Measurements from ENCODE around the gene OR52E8. TPM values are rescaled to one million over a fixed set of nuclear protein-coding genes. Genes with fewer than 3 reads are reported as not detected.

Gene OR52E8
- total and polyA plus RNA-seq, 10 of the 15 experiments (the other 5 are each of a cell fraction or from before 2014, with no cell fraction given), result not detected

DNA sequence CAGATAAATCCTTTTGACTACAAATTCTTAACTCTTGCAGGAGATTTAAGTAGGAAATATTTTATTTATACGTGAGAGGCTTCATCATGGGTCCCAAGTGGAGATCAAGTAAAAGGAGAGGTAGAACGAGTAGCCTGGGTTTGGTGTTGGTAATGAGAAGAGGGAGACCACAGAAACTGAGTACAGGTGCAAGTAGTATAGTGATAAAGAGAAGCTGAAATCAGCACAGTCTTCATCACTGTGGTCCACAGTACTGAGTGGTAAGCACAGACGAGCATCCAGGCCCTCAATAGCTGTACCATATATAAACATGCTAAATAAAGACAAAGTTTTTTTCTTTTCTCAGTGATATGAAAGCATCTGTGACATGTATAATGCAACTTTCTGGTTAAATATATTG, 29.7 kb upstream of the OR52E8 start (continued):
- TF ChIP-seq, protein P1, sequence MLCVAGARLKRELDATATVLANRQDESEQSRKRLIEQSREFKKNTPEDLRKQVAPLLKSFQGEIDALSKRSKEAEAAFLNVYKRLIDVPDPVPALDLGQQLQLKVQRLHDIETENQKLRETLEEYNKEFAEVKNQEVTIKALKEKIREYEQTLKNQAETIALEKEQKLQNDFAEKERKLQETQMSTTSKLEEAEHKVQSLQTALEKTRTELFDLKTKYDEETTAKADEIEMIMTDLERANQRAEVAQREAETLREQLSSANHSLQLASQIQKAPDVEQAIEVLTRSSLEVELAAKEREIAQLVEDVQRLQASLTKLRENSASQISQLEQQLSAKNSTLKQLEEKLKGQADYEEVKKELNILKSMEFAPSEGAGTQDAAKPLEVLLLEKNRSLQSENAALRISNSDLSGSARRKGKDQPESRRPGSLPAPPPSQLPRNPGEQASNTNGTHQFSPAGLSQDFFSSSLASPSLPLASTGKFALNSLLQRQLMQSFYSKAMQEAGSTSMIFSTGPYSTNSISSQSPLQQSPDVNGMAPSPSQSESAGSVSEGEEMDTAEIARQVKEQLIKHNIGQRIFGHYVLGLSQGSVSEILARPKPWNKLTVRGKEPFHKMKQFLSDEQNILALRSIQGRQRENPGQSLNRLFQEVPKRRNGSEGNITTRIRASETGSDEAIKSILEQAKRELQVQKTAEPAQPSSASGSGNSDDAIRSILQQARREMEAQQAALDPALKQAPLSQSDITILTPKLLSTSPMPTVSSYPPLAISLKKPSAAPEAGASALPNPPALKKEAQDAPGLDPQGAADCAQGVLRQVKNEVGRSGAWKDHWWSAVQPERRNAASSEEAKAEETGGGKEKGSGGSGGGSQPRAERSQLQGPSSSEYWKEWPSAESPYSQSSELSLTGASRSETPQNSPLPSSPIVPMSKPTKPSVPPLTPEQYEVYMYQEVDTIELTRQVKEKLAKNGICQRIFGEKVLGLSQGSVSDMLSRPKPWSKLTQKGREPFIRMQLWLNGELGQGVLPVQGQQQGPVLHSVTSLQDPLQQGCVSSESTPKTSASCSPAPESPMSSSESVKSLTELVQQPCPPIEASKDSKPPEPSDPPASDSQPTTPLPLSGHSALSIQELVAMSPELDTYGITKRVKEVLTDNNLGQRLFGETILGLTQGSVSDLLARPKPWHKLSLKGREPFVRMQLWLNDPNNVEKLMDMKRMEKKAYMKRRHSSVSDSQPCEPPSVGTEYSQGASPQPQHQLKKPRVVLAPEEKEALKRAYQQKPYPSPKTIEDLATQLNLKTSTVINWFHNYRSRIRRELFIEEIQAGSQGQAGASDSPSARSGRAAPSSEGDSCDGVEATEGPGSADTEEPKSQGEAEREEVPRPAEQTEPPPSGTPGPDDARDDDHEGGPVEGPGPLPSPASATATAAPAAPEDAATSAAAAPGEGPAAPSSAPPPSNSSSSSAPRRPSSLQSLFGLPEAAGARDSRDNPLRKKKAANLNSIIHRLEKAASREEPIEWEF (IDR thresholded peaks at IDR 0.05; ENCODE audit: insufficient replicate concordance, low read depth, low read length), result no peak
- TF ChIP-seq, protein P2, sequence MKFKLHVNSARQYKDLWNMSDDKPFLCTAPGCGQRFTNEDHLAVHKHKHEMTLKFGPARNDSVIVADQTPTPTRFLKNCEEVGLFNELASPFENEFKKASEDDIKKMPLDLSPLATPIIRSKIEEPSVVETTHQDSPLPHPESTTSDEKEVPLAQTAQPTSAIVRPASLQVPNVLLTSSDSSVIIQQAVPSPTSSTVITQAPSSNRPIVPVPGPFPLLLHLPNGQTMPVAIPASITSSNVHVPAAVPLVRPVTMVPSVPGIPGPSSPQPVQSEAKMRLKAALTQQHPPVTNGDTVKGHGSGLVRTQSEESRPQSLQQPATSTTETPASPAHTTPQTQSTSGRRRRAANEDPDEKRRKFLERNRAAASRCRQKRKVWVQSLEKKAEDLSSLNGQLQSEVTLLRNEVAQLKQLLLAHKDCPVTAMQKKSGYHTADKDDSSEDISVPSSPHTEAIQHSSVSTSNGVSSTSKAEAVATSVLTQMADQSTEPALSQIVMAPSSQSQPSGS (IDR thresholded peaks at IDR 0.05; ENCODE audit: low read length), result no peak
- no peak for TF ChIP-seq FOXM1 (IDR thresholded peaks at IDR 0.05; ENCODE audit: low read depth, low read length)
- no peak for TF ChIP-seq RAD21 (IDR thresholded peaks at IDR 0.05; ENCODE audit: insufficient read depth, low read depth, low read length)
- no peak for TF ChIP-seq BACH1 (IDR thresholded peaks at IDR 0.05; ENCODE audit: borderline replicate concordance)
- TF ChIP-seq, protein P3, sequence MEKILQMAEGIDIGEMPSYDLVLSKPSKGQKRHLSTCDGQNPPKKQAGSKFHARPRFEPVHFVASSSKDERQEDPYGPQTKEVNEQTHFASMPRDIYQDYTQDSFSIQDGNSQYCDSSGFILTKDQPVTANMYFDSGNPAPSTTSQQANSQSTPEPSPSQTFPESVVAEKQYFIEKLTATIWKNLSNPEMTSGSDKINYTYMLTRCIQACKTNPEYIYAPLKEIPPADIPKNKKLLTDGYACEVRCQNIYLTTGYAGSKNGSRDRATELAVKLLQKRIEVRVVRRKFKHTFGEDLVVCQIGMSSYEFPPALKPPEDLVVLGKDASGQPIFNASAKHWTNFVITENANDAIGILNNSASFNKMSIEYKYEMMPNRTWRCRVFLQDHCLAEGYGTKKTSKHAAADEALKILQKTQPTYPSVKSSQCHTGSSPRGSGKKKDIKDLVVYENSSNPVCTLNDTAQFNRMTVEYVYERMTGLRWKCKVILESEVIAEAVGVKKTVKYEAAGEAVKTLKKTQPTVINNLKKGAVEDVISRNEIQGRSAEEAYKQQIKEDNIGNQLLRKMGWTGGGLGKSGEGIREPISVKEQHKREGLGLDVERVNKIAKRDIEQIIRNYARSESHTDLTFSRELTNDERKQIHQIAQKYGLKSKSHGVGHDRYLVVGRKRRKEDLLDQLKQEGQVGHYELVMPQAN (conservative IDR thresholded peaks at IDR 0.05), result no peak
- TF ChIP-seq JUND (IDR thresholded peaks at IDR 0.05; ENCODE audit: low read depth, low read length), result no peak
- TF ChIP-seq EP300 (IDR thresholded peaks at IDR 0.05; ENCODE audit: borderline replicate concordance in 1 of 2, control insufficient read depth in 1 of 2, low read depth in 2 of 2, low read length in 2 of 2), result no peak
- no peak for TF ChIP-seq BRCA1 (IDR thresholded peaks at IDR 0.05; ENCODE audit: low read depth, low read length)

Measured in GM12878 (cell line).